GM20000 (cell line): ENCODE measurements around the gene FAR1.
"Not testable (repeated sequence)": the region's sequence is repeated elsewhere in the genome, so short reads cannot be mapped to it uniquely, and the experiment has no call there.

Experiments used
- DNase-seq: peaks from one replicate; pipeline ENCODE4 v3.0.0; 2012; ENCODE audit warnings: low spot score
- TF ChIP-seq, protein P1 (sequence below): IDR thresholded peaks from 2 replicates; pipeline ENCODE4 v1.5.1; 2012; ENCODE audit warnings: mild to moderate bottlenecking, control low read depth; ENCODE audit errors: extremely low read depth, missing control alignments

The FAR1 gene

DNA sequence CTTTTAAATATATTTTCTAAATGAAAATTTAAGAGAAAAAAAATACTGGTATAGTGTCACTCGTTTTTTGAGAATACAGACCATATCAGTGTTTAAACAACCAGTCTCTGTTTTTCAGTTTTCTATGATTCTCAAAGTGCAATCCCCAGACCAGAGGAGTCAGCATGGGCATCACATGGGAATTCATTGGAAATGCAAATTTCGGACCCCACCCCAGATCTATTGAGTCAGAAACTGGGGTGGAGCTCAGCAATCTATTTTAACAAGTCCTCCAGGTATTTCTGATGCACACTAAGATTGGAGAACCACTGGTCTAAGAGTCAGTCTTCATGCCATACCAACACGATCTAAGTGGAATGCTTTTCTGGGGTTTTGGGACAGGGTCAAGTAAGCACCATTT lies 66.1 kb downstream of the FAR1 start:
- TF ChIP-seq, protein P1, sequence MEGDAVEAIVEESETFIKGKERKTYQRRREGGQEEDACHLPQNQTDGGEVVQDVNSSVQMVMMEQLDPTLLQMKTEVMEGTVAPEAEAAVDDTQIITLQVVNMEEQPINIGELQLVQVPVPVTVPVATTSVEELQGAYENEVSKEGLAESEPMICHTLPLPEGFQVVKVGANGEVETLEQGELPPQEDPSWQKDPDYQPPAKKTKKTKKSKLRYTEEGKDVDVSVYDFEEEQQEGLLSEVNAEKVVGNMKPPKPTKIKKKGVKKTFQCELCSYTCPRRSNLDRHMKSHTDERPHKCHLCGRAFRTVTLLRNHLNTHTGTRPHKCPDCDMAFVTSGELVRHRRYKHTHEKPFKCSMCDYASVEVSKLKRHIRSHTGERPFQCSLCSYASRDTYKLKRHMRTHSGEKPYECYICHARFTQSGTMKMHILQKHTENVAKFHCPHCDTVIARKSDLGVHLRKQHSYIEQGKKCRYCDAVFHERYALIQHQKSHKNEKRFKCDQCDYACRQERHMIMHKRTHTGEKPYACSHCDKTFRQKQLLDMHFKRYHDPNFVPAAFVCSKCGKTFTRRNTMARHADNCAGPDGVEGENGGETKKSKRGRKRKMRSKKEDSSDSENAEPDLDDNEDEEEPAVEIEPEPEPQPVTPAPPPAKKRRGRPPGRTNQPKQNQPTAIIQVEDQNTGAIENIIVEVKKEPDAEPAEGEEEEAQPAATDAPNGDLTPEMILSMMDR, result no peak
- DNase-seq, result no peak

DNA sequence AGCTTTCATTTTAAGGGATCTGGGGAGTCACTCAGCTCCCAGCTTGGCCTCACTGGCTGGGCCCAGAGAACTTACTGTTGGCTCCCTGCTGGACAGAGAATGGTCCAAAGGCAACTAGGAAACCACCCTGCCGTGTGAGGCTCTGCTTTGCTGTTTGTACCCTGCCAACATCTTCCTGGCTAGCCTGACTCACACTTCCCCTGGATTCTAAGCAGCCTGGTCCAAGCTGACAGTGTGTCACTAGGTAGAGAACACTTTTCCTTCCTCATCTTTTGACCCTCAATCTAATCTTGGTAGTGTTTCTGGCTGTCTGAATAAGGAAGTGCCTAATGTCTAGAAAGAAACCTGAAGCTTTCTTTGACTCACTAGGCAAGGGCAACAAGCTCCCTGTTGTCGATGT lies 76.7 kb downstream of the FAR1 start:
- no peak for DNase-seq
- TF ChIP-seq, protein P1, result no peak

DNA sequence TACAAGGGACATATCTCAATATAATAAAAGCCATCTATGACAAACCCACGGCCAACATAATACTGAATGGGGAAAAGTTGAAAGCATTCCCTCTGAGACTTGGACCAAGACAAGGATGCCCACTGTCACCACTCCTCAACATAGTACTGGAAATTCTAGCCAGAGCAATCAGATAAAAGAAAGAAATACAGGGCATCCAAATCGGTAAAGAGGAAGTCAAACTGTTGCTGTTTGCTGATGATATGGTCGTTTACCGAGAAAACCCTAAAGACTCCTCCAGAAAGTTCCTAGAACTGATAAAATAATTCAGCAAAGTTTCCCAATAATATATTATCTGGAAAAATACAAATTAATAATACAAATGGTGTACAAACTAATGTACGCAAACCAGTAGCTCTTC lies 84.8 kb downstream of the FAR1 start:
- DNase-seq, result not testable (repeated sequence)

DNA sequence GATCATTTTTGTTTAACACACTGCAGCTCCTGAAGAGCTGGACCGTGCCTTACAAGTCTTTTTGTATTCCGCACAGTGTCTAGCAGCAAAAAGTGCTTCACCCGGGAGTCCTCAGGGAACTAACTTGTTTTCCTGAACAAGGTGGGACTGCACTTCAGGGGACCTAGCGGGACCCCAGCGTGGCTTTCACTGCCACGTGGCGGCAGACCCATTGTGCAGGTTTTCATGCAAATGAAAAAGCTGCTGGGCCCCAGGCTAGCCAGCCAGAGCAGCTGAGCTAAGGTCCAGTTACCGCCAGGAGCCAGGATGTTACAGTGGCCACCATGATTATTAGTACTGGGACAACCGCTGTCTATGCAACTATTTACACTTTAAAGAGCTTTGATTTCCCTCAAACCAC lies 90.6 kb downstream of the FAR1 start:
- TF ChIP-seq, protein P1, result no peak

DNA sequence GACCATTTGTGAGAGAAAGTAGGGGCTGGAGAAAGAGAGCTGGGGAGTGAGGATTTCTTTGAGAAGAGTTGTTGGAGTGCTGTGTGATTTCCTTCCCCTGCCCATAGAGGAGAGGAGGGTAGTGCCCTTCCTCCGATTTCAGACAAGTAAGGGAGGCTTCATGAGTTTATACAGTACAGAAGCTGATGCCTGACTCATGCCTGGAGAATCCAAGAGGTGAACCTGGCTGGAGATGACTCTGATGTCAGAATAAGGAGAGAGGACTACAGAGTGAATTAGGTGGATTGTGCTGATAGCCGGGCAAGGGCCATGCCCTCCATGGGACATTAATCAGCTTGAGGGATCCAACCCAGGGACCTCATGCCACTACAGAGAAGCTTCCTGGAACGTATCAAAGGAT lies 91.6 kb downstream of the FAR1 start:
- DNase-seq, result no peak
- TF ChIP-seq, protein P1, result no peak

More for the DNA sequence above, 90.6 kb downstream of the FAR1 start:
- DNase-seq, result no peak

DNA sequence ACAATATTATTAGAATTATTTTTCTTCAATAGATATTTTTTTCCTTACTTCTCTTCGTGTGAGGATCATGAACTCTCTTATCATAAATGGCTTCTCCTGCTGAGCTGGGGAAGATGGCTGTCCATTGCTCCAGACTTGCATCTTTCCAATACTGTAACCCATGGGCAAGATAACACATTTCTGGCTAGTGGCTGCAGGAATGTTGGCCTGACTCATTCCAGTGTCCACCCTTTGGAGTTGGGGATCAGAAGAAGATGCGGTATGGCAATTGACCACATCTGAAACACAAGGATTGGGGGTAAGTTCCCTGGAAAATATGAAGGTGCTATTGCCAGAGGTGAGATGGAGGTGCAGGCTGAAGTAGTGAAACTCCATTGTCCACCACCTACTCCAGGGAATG lies 92.8 kb downstream of the FAR1 start:
- no peak for DNase-seq
- TF ChIP-seq, protein P1, result no peak

DNA sequence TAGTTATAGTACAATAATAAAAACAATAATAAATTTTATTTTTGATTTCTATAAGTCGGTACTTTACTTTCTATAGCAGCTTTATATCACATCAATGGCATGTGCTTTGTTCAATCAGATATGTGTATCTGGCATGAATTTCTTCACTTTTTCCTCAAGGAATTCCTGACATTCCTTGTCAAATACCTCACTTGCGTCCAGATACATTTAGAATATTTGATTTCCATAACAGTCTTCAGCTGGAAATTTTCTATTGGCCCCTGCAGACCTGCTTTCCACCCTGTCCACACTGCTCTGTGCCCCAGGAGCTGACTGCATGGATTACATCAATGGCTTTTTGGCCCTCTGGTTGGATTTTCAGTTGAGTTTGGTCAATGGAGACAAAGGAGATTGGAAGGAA lies 93.2 kb downstream of the FAR1 start:
- TF ChIP-seq, protein P1, result no peak
- no peak for DNase-seq

DNA sequence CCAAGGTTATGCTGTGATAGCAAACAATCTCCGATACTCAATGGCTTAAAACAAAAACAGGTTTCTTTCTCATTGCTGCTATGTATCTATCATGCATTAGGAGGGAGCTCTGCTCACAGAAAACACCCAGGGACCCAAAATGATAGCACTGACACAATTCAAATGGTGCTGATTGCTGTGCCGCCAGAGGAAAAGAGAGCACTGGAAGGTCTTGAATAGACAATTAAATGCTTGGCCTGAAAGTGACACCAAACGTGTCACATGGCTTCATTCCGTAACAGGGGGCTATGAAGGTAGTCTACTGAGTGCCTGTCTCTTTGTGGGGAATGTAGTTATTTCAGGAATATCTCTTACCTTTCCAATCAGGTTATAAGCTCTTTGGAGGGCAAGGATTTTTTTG lies 94.2 kb downstream of the FAR1 start:
- TF ChIP-seq, protein P1, result no peak
- DNase-seq, result no peak
